ENCODE data around the gene CACNA1A. TPM values are rescaled to one million over a fixed set of nuclear protein-coding genes. Genes with fewer than 3 reads are reported as not detected.
A peak's percentile ranks its signal among the peaks of the same experiment; 100 is the strongest.

The CACNA1A gene
- total RNA-seq, 1 donor from 2014 or later, result 16.5 TPM

- Histone ChIP-seq H3F3A (ENCODE audit: low read depth) (no peaks in the 10 kb centered on the region), H3K36me3 (no peaks in the 10 kb centered on the region), H3K27ac (no peak overlapping the region), H3K4me2 (no peak overlapping the region), H3K4me1 (no peaks in the 10 kb centered on the region), H3K4me3 (no peak overlapping the region), H2AFZ (replicated peaks) (no peak overlapping the region), H3K9ac (no peak overlapping the region), H3K9me3 (ENCODE audit: low read depth) (no peaks in the 10 kb centered on the region), H3K27me3 (no peaks in the 10 kb centered on the region), H3K79me2 (ENCODE audit: low read depth) (no peaks in the 10 kb centered on the region), H4K20me1 (ENCODE audit: low read depth) (no peaks in the 10 kb centered on the region)
- Mint-ChIP-seq H3K27ac (no peak overlapping the region), H3K9me3 (peaks cover 15% of the 10 kb centered on the region), H3K36me3 (no peaks in the 10 kb centered on the region), H3K4me1 (peaks cover 11% of the 10 kb centered on the region), H3K27me3 (ENCODE audit: insufficient read depth, low read depth) (peaks cover 2% of the 10 kb centered on the region), H3K4me3 (no peak overlapping the region)
- DNase-seq (ENCODE audit: low spot score), result no peak
- no peak for TF ChIP-seq EZH2phosphoT487 (IDR thresholded peaks at IDR 0.05)
- no peak for TF ChIP-seq EZH2 (IDR thresholded peaks at IDR 0.05)
- TF ChIP-seq CTCF (IDR thresholded peaks at IDR 0.05), result no peak
These were observed 85.5 kb downstream of the CACNA1A start for GRCh38 chr19:13420780-13421179.

DNA sequence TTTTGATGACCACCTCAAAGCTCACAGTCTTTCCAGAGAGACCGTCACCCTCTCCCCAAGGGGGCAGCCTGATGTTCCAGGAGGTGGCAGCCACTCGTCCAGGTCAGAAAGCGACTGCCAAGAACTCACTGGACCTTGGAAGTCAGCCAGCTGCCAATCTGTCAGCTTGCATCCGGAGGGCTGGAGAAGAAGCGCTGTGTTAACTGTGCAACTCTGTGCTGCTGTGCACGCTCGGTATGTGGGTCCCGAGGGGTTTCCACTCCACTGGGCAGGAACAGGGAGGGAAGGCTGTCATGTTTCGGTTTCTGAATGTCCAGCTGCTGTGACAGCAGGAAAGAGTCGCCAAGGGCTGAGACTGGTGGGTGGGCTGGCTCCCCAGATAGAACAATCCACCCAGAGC, 89.2 kb downstream of the CACNA1A start:
- H3F3A ChIP-seq (ENCODE audit: low read depth), result no peaks in the 10 kb centered on the region
- peaks cover 17% of the 10 kb centered on the region for H3K4me1 Mint-ChIP-seq
- TF ChIP-seq CTCF (IDR thresholded peaks at IDR 0.05) (no peak), EZH2 (IDR thresholded peaks at IDR 0.05) (no peak), EZH2phosphoT487 (IDR thresholded peaks at IDR 0.05) (no peak)
- DNase-seq (ENCODE audit: low spot score), result no peak
- H3K9me3 Mint-ChIP-seq, result peaks cover 6% of the 10 kb centered on the region
- peaks cover 2% of the 10 kb centered on the region for H3K27me3 Mint-ChIP-seq (ENCODE audit: insufficient read depth, low read depth)
- H3K79me2 ChIP-seq (ENCODE audit: low read depth), result no peaks in the 10 kb centered on the region
- peaks cover 7% of the 10 kb centered on the region for H4K20me1 ChIP-seq (ENCODE audit: low read depth)
- peak overlapping the region; percentile 52 for H3K4me3 Mint-ChIP-seq
- H3K36me3 Mint-ChIP-seq, result no peaks in the 10 kb centered on the region
- H3K9me3 ChIP-seq (ENCODE audit: low read depth), result no peaks in the 10 kb centered on the region
- no peak overlapping the region for H3K4me2 ChIP-seq
- no peaks in the 10 kb centered on the region for H3K27me3 ChIP-seq
- H3K27ac Mint-ChIP-seq, result peak overlapping the region; percentile 46
- H3K4me3 ChIP-seq, result no peak overlapping the region
- no peak overlapping the region for H3K27ac ChIP-seq
- no peak overlapping the region for H3K9ac ChIP-seq
- H3K36me3 ChIP-seq, result no peaks in the 10 kb centered on the region
- H3K4me1 ChIP-seq, result no peaks in the 10 kb centered on the region
- no peak overlapping the region for H2AFZ ChIP-seq (replicated peaks)

DNA sequence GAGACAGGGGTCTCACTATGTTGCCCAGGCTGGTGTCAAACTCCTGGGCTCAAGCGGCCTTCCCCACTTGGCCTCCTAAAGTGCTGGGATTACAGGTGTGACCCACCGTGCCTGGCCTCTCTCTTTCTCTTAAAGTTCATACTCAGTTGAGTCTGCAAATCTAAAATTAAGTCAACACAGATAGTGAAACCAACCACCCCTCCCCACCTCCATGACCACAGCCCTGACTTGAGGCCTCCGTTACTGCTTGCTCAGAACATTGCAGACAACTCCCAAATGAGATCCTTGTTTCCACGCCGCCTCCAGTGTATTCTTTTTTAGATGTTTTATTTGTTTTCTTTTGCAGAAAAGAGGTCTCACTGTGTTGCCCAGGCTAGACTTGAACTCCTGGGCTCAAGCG, 94.4 kb downstream of the CACNA1A start:
- peaks cover 7% of the 10 kb centered on the region for H4K20me1 ChIP-seq (ENCODE audit: low read depth)
- H3K27ac Mint-ChIP-seq, result peak overlapping the region; percentile 62

DNA sequence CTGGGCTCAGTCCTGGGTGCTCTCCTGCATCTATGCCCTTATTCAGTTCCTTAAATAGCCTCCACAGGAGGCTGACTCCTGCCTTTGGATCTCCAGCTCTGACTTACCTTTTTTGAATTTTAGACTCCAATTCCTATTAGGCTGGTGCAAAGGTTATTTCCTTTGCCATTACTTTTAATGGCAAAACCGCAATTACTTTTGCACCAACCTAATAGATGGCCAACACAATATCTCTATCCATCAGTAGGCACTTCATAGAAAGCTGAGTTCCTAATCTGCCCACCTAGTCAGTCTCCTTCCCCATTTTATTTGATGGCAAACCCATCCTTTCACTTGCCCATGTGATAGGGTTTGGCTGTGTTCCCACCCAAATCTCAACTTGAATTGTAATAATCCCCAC, 95.3 kb downstream of the CACNA1A start:
- Histone ChIP-seq H3K4me1 (peaks cover 6% of the 10 kb centered on the region), H3K9ac (no peak overlapping the region), H3K9me3 (ENCODE audit: low read depth) (no peaks in the 10 kb centered on the region), H3K79me2 (ENCODE audit: low read depth) (no peaks in the 10 kb centered on the region), H2AFZ (replicated peaks) (no peak overlapping the region), H3F3A (ENCODE audit: low read depth) (no peaks in the 10 kb centered on the region), H3K36me3 (no peaks in the 10 kb centered on the region), H3K4me3 (no peak overlapping the region), H3K27me3 (no peaks in the 10 kb centered on the region), H3K27ac (no peak overlapping the region), H4K20me1 (ENCODE audit: low read depth) (peaks cover 7% of the 10 kb centered on the region), H3K4me2 (no peak overlapping the region)
- H3K27me3 Mint-ChIP-seq (ENCODE audit: insufficient read depth, low read depth), result peaks cover 2% of the 10 kb centered on the region
- DNase-seq (ENCODE audit: low spot score), result no peak
- H3K9me3 Mint-ChIP-seq, result no peaks in the 10 kb centered on the region
- H3K4me3 Mint-ChIP-seq, result peak overlapping the region; percentile 27
- no peaks in the 10 kb centered on the region for H3K36me3 Mint-ChIP-seq
- TF ChIP-seq CTCF (IDR thresholded peaks at IDR 0.05), result no peak
- no peak for TF ChIP-seq EZH2 (IDR thresholded peaks at IDR 0.05)
- no peak for TF ChIP-seq EZH2phosphoT487 (IDR thresholded peaks at IDR 0.05)
- H3K4me1 Mint-ChIP-seq, result peaks cover 28% of the 10 kb centered on the region
- peak overlapping the region; percentile 40 for H3K27ac Mint-ChIP-seq

More for the DNA sequence above, 94.4 kb downstream of the CACNA1A start:
- Histone ChIP-seq H3K9me3 (ENCODE audit: low read depth) (no peaks in the 10 kb centered on the region), H3K27ac (no peak overlapping the region), H2AFZ (replicated peaks) (no peak overlapping the region), H3K4me2 (no peak overlapping the region), H3F3A (ENCODE audit: low read depth) (no peaks in the 10 kb centered on the region), H3K36me3 (no peaks in the 10 kb centered on the region), H3K4me3 (no peak overlapping the region), H3K9ac (no peak overlapping the region), H3K4me1 (peaks cover 6% of the 10 kb centered on the region), H3K79me2 (ENCODE audit: low read depth) (no peaks in the 10 kb centered on the region), H3K27me3 (no peaks in the 10 kb centered on the region)
- no peaks in the 10 kb centered on the region for H3K9me3 Mint-ChIP-seq
- no peak for TF ChIP-seq EZH2 (IDR thresholded peaks at IDR 0.05)
- TF ChIP-seq EZH2phosphoT487 (IDR thresholded peaks at IDR 0.05), result no peak
- no peak for DNase-seq (ENCODE audit: low spot score)
- peaks cover 29% of the 10 kb centered on the region for H3K4me1 Mint-ChIP-seq
- H3K27me3 Mint-ChIP-seq (ENCODE audit: insufficient read depth, low read depth), result peaks cover 2% of the 10 kb centered on the region
- H3K4me3 Mint-ChIP-seq, result no peak overlapping the region
- no peaks in the 10 kb centered on the region for H3K36me3 Mint-ChIP-seq

Measured in neural progenitor cell (in vitro differentiated cells).